HepG2 (cell line): ENCODE results near the gene TRAP1. TPM values are rescaled to one million over a fixed set of nuclear protein-coding genes. Genes with fewer than 3 reads are reported as not detected.

ENCODE experiments used
- ATAC-seq: fragments of 200-7000 bp; cut with Tn5 transposase; 3 replicates; pipeline ENCODE4 v1.9.1; 2020; ENCODE audit warnings: mild to moderate bottlenecking, moderate library complexity
- BruUV-seq: library from RNA; stranded (reverse); fragments of 400-500 nt; replicated peaks from 2 replicates; lab custom pipeline; 2021; lab: Mats Ljungman, UMichigan
- CTCF ChIA-PET: fragments of 300-600 bp; formaldehyde crosslinking; extraction: SDS; loops from one replicate; lab custom pipeline; 2021; ENCODE audit warnings: low total read pairs, inconsistent platforms, low intra/inter-chr PET ratio; lab: Yijun Ruan, JAX
- POLR2A ChIA-PET: fragments of 350-600 bp; sonication (Branson Sonifier 250); formaldehyde crosslinking; loops from one replicate; lab custom pipeline; 2020; ENCODE audit warnings: antibody characterized with exemption, inconsistent platforms; lab: Yijun Ruan, JAX
- DNase-seq: peaks from one replicate; pipeline ENCODE4 v3.0.0-alpha.2; 2015; ENCODE audit warnings: low spot score
- FAIRE-seq: peaks from 3 replicates; lab custom pipeline; 2011; peaks lifted over from hg19 to GRCh38; lab: Jason Lieb, UNC
- H2AFZ ChIP-seq: one replicate; pipeline ENCODE4 v1.6.1; 2011; ENCODE audit warnings: low read length, inconsistent platforms
- H3K27ac ChIP-seq: fragments of 300-600 bp; 3 replicates; pipeline ENCODE4 v1.8.0; 2011; ENCODE audit warnings: mixed run types, mild to moderate bottlenecking, mixed read lengths, low read length, inconsistent platforms; ENCODE audit not compliant: insufficient read depth; ENCODE audit errors: extremely low read length
- H3K27me3 ChIP-seq, 2 experiments: fragments of 200-600 bp in 1 of 2; 2 replicates in 1 of 2; 3 replicates in 1 of 2; pipeline versions ENCODE4 v1.6.0 to v1.8.0; 2011; ENCODE audit warnings: low read length in 2 of 2, mild to moderate bottlenecking in 2 of 2, moderate library complexity in 2 of 2, inconsistent platforms in 1 of 2; ENCODE audit not compliant: insufficient read depth in 2 of 2, control insufficient read depth in 1 of 2
- H3K36me3 ChIP-seq, 2 experiments: fragments of 200-600 bp in 1 of 2; replicated peaks in 1 of 2; 2 replicates in 1 of 2; 3 replicates in 1 of 2; pipeline versions ENCODE4 v1.5.1 to v1.8.0; 2011; ENCODE audit warnings: low read length in 2 of 2, inconsistent platforms in 1 of 2; ENCODE audit not compliant: insufficient read depth in 2 of 2, control insufficient read depth in 1 of 2
- H3K4me1 ChIP-seq: 2 replicates; pipeline ENCODE4 v1.5.1; 2012; ENCODE audit warnings: low read length, inconsistent platforms; ENCODE audit not compliant: insufficient read depth
- H3K4me2 ChIP-seq: 2 replicates; pipeline ENCODE4 v1.6.0; 2011; ENCODE audit warnings: low read depth, low read length, inconsistent platforms
- H3K4me3 ChIP-seq, 3 experiments: fragments of 200-600 bp in 1 of 3; sonication (generic), shearing (Covaris generic) in 1 of 3; replicated peaks in 1 of 3; 2 replicates each; pipeline ENCODE4 v1.5.1; 2011 to 2016; ENCODE audit warnings: low read length in 3 of 3, inconsistent platforms in 2 of 3, low read depth in 2 of 3, mild to moderate bottlenecking in 2 of 3, control low read depth in 1 of 3, mixed read lengths in 1 of 3; ENCODE audit not compliant: insufficient read depth in 1 of 3
- H3K79me2 ChIP-seq: one replicate; pipeline ENCODE4 v1.6.1; 2011; ENCODE audit warnings: low read length, inconsistent platforms; ENCODE audit not compliant: insufficient read depth
- H3K9ac ChIP-seq: 2 replicates; pipeline ENCODE4 v1.6.0; 2011; ENCODE audit warnings: mild to moderate bottlenecking, low read depth, low read length, inconsistent platforms; ENCODE audit not compliant: insufficient read depth
- H3K9me3 ChIP-seq: 2 replicates; pipeline ENCODE4 v1.5.1; 2012; ENCODE audit warnings: mild to moderate bottlenecking, low read length
- H4K20me1 ChIP-seq: 2 replicates; pipeline ENCODE4 v1.6.0; 2011; ENCODE audit warnings: inconsistent platforms, mild to moderate bottlenecking, low read length, moderate library complexity; ENCODE audit not compliant: insufficient read depth
- FOXA1 ChIP-seq, 2 experiments: fragments of 450-650 bp in 1 of 2; sonication (generic) in 1 of 2; formaldehyde crosslinking in 1 of 2; IDR thresholded peaks; 2 replicates each; pipeline versions ENCODE4 v1.4.0 to v1.6.1; 2016 to 2020; ENCODE audit warnings: missing genetic modification reagents in 1 of 2
- GATAD2A ChIP-seq: IDR thresholded peaks from 2 replicates; pipeline ENCODE4 v1.6.1; 2016
- KLF13 ChIP-seq: sonication (generic); formaldehyde crosslinking; IDR thresholded peaks from 2 replicates; pipeline ENCODE4 v1.4.0; 2020; ENCODE audit warnings: mild to moderate bottlenecking, missing genetic modification reagents
- MIER2 ChIP-seq: IDR thresholded peaks from 2 replicates; pipeline ENCODE4 v1.6.1; 2016; ENCODE audit warnings: missing biosample characterization, missing genetic modification reagents
- RAD51 ChIP-seq: fragments of 450-650 bp; IDR thresholded peaks from 2 replicates; pipeline ENCODE4 v1.6.1; 2016; ENCODE audit warnings: borderline replicate concordance
- ZNF230 ChIP-seq: sonication (generic); formaldehyde crosslinking; IDR thresholded peaks from 2 replicates; pipeline ENCODE4 v1.4.0; 2020; ENCODE audit warnings: mild to moderate bottlenecking, missing genetic modification reagents
- ZNF383 ChIP-seq: sonication (generic); formaldehyde crosslinking; IDR thresholded peaks from 2 replicates; pipeline ENCODE4 v1.4.0; 2020; ENCODE audit warnings: missing genetic modification reagents, mild to moderate bottlenecking, borderline replicate concordance
- ZNF446 ChIP-seq: sonication (generic); formaldehyde crosslinking; IDR thresholded peaks from 2 replicates; pipeline ENCODE4 v1.5.0; 2020; ENCODE audit warnings: mild to moderate bottlenecking, missing genetic modification reagents
- ZNF562 ChIP-seq: sonication (generic); formaldehyde crosslinking; IDR thresholded peaks from 2 replicates; pipeline ENCODE4 v1.8.0; 2022; ENCODE audit warnings: missing genetic modification reagents, borderline replicate concordance
- whole genome bisulfite sequencing: methylation state at CpG from one replicate; pipeline ENCODE4 v1.1.6; 2017; ENCODE audit warnings: low lambda C conversion rate; 5-methylcytosine and 5-hydroxymethylcytosine counted together
- in situ Hi-C: cut with HindIII; loops from 2 replicates; pipeline ENCODE4 v1.10.0; 2017; ENCODE audit warnings: low pct_unique_long_range_greater_than_20kb; ENCODE audit not compliant: extremely low pct_ligation_motif_present
- intact Hi-C: fragments of 100-400 bp; cut with micrococcal nuclease; formaldehyde crosslinking; loops from one replicate; pipeline ENCODE4 v1.10.0; 2022; ENCODE audit not compliant: unreplicated experiment
- polyA plus RNA-seq, 8 experiments: library from polyadenylated mRNA; depleted of rRNA in 3 of 8; stranded (reverse) in 7 of 8; unstranded in 1 of 8; fragments of >200 nt; fragmentation: Illumina TruSeq in 4 of 8; extraction: Trizol in 4 of 8; gene quantifications; 2 replicates each; pipeline versions ENCODE4 v1.2.1 to v1.2.3, GENCODE V29; 2011 to 2016; ENCODE audit warnings: low read depth in 4 of 8, missing spikeins in 1 of 8, mixed read lengths in 1 of 8; ENCODE audit not compliant: insufficient read depth in 1 of 8
- total RNA-seq, 5 experiments: library from RNA; depleted of rRNA; stranded (reverse); fragments of >200 nt; fragmentation: Illumina TruSeq; extraction: Trizol; gene quantifications; 2 replicates each; pipeline ENCODE4 v1.2.3, GENCODE V29; 2016; ENCODE audit warnings: low read depth in 1 of 5
- TF ChIP-seq, protein P1 (sequence below): sonication (generic); formaldehyde crosslinking; IDR thresholded peaks from 2 replicates; pipeline ENCODE4 v1.4.0; 2020; ENCODE audit warnings: low read depth, mild to moderate bottlenecking, missing genetic modification reagents
- TF ChIP-seq, protein P2 (sequence below): sonication (generic); formaldehyde crosslinking; IDR thresholded peaks from 2 replicates; pipeline ENCODE4 v1.5.1; 2020; ENCODE audit warnings: mild to moderate bottlenecking, missing genetic modification reagents, moderate library complexity
- TF ChIP-seq, protein P3 (sequence below): sonication (generic); formaldehyde crosslinking; conservative IDR thresholded peaks from 2 replicates; pipeline ENCODE4 v1.8.1; 2023; ENCODE audit warnings: missing genetic modification reagents
- TF ChIP-seq, protein P4 (sequence below): IDR thresholded peaks from 2 replicates; pipeline ENCODE4 v1.6.1; 2018; ENCODE audit warnings: missing genetic modification reagents

The TRAP1 gene
- total and polyA plus RNA-seq, 2 of the 13 experiments (the other 11 are each of a cell fraction or from before 2014, with no cell fraction given): 127 to 240 TPM

DNA sequence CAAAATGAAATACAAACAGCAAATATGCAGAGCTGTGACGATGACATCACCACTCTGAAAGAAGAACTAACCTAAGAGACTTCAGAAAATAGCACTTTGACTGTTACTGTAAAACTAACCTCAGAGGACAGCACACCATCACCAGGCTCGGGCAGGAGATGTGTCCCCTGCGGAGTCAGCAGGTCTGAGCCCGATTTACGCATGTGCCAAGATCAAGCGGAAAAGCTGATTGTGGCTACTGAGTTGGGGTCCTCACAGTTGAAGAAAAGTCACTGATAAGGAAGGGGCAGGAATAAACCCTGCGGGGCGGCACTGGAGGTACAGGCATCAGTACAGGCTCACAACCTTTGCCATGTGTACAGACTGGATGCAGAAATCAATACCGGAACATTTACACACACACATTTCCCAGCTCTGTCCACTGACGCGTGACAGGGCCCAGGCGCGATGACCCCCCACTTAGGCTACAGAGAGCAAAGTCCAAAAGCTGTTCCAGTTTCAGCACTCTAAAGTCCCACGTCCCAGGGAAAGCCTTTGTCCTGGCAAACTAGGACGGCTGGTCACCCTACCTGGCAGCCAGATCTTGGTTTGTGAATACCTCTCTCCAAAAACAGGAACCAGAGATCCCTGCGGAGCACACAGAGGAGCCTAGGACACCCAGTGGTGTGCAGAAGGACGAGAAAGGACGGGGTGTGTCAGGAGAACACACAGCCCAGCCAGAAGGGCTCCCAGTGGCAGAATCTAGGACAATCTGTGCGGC, 21.5 kb downstream of the TRAP1 start (continued):
- TF ChIP-seq FOXA1 (IDR thresholded peaks at IDR 0.05): peak; percentile 72; the same call in 1 of the 2 replicates
- peak; percentile 96 for TF ChIP-seq FOXA1 (CRISPR knock-in tag; IDR thresholded peaks at IDR 0.05)
- TF ChIP-seq ZNF383 (CRISPR knock-in tag): no peak
- no peak for TF ChIP-seq RAD51
- TF ChIP-seq, protein P1, sequence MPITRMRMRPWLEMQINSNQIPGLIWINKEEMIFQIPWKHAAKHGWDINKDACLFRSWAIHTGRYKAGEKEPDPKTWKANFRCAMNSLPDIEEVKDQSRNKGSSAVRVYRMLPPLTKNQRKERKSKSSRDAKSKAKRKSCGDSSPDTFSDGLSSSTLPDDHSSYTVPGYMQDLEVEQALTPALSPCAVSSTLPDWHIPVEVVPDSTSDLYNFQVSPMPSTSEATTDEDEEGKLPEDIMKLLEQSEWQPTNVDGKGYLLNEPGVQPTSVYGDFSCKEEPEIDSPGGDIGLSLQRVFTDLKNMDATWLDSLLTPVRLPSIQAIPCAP: no peak
- TF ChIP-seq, protein P2, sequence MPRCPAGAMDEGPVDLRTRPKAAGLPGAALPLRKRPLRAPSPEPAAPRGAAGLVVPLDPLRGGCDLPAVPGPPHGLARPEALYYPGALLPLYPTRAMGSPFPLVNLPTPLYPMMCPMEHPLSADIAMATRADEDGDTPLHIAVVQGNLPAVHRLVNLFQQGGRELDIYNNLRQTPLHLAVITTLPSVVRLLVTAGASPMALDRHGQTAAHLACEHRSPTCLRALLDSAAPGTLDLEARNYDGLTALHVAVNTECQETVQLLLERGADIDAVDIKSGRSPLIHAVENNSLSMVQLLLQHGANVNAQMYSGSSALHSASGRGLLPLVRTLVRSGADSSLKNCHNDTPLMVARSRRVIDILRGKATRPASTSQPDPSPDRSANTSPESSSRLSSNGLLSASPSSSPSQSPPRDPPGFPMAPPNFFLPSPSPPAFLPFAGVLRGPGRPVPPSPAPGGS (CRISPR knock-in tag): peak; percentile 80
- no peak for TF ChIP-seq MIER2 (CRISPR knock-in tag)

DNA sequence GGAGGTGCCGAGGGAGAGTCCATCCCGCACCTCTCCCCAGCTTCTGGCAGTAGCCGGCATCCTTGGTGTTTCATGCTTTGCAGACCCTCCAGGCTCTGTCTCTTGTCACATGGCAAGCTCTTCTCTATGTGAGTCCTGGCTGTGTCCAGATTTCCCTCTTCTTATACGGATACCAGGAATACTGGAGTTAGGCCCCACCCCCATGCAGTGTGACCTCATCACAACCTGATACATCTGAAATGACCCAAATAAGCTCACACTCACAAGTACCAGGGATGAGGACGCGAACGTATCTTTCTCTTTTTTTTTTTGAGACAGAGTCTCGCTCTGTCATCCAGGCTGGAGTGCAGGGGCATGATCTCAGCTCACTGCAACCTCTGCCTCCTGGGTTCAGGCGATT, 23.3 kb downstream of the TRAP1 start:
- Histone ChIP-seq H3K36me3 (peaks cover 7 to 9% of the 10 kb centered on the region in 2 experiments), H3K27ac (peak overlapping the region; percentile 12), H3K4me2 (no peak overlapping the region; the same call in 1 of the 2 replicates)
- ATAC-seq (no peak), DNase-seq (no peak)
- BruUV-seq: no TSS peak
- WGBS: 97% methylated on average over 9 of the region's 9 CpGs
- in situ Hi-C loops: no loop called here
- CTCF ChIA-PET: no interaction called here
- no peak for TF ChIP-seq ZNF230 (CRISPR knock-in tag)
- no peak for TF ChIP-seq KLF13 (CRISPR knock-in tag)
- no peak for TF ChIP-seq ZNF562 (CRISPR knock-in tag)
- TF ChIP-seq, protein P3, sequence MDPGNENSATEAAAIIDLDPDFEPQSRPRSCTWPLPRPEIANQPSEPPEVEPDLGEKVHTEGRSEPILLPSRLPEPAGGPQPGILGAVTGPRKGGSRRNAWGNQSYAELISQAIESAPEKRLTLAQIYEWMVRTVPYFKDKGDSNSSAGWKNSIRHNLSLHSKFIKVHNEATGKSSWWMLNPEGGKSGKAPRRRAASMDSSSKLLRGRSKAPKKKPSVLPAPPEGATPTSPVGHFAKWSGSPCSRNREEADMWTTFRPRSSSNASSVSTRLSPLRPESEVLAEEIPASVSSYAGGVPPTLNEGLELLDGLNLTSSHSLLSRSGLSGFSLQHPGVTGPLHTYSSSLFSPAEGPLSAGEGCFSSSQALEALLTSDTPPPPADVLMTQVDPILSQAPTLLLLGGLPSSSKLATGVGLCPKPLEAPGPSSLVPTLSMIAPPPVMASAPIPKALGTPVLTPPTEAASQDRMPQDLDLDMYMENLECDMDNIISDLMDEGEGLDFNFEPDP (CRISPR knock-in tag): 0 out of 2 replicates have a peak, but pooled peaks have one; percentile 31
- TF ChIP-seq ZNF446: no peak
- no peak for TF ChIP-seq GATAD2A
- TF ChIP-seq, protein P4, sequence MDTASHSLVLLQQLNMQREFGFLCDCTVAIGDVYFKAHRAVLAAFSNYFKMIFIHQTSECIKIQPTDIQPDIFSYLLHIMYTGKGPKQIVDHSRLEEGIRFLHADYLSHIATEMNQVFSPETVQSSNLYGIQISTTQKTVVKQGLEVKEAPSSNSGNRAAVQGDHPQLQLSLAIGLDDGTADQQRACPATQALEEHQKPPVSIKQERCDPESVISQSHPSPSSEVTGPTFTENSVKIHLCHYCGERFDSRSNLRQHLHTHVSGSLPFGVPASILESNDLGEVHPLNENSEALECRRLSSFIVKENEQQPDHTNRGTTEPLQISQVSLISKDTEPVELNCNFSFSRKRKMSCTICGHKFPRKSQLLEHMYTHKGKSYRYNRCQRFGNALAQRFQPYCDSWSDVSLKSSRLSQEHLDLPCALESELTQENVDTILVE: no peak
- TF ChIP-seq, all 625 proteins: peak for 1
- Histone ChIP-seq H3K79me2 (peaks cover 42% of the 10 kb centered on the region), H3K4me1 (peaks cover 53% of the 10 kb centered on the region), H3K9me3 (no peaks in the 10 kb centered on the region), H3K4me3 (no peak overlapping the region), H3K9ac (no peak overlapping the region), H4K20me1 (no peaks in the 10 kb centered on the region), H3K27me3 (no peaks in the 10 kb centered on the region; a peak in 1 of 5 replicates), H2AFZ (no peak overlapping the region)
- intact Hi-C loops: loop anchor here (2.0 to 10.0 kb wide), 2 partner anchors 37 to 421 kb away; partner anchors contain the start of gene ADCY9
- no peak for FAIRE-seq
- POLR2A ChIA-PET: interaction anchor here (1.1 to 5.0 kb wide), 3 partner anchors 17 to 48 kb away, joined by 3 to 144 read pairs (median 3); partner anchors contain the start of gene TRAP1
